H9 (cell line): ENCODE data around the gene HEPHL1. TPM values are rescaled to one million over a fixed set of nuclear protein-coding genes. Genes with fewer than 3 reads are reported as not detected.

ENCODE experiments used
- DNase-seq: peaks from one replicate; pipeline ENCODE4 v3.0.0-alpha.2; 2017
- H2AFZ ChIP-seq: one replicate; pipeline ENCODE4 v1.6.1; 2013; ENCODE audit warnings: mild to moderate bottlenecking, low read length, control low read depth, moderate library complexity
- H2AK5ac ChIP-seq: 2 replicates; pipeline ENCODE4 v1.6.1; 2013; ENCODE audit warnings: low read length, control low read depth, mixed read lengths; ENCODE audit not compliant: insufficient read length
- H2BK120ac ChIP-seq: one replicate; pipeline ENCODE4 v1.6.1; 2013; ENCODE audit warnings: low read depth, mild to moderate bottlenecking, low read length, control low read depth, inconsistent platforms; ENCODE audit not compliant: poor library complexity, severe bottlenecking
- H2BK12ac ChIP-seq: 2 replicates; pipeline ENCODE4 v1.6.1; 2013; ENCODE audit warnings: low read length, control low read depth, mixed read lengths, low read depth; ENCODE audit not compliant: insufficient read length
- H2BK15ac ChIP-seq: 2 replicates; pipeline ENCODE4 v1.6.1; 2013; ENCODE audit warnings: low read depth, low read length, control low read depth
- H2BK20ac ChIP-seq: one replicate; pipeline ENCODE4 v1.6.1; 2013; ENCODE audit warnings: low read depth, mild to moderate bottlenecking, low read length, control low read depth, inconsistent platforms; ENCODE audit not compliant: poor library complexity, severe bottlenecking
- H2BK5ac ChIP-seq: 2 replicates; pipeline ENCODE4 v1.6.1; 2013; ENCODE audit warnings: low read length, control low read depth, mixed read lengths; ENCODE audit not compliant: insufficient read length
- H3K14ac ChIP-seq: 2 replicates; pipeline ENCODE4 v1.6.1; 2013; ENCODE audit warnings: low read length, control low read depth; ENCODE audit not compliant: insufficient read depth
- H3K18ac ChIP-seq: 2 replicates; pipeline ENCODE4 v1.6.1; 2013; ENCODE audit warnings: low read depth, mild to moderate bottlenecking, mixed read lengths, low read length, control low read depth; ENCODE audit not compliant: insufficient read length
- H3K23ac ChIP-seq: 2 replicates; pipeline ENCODE4 v1.6.1; 2013; ENCODE audit warnings: low read length, control low read depth, mixed read lengths, low read depth; ENCODE audit not compliant: insufficient read length
- H3K23me2 ChIP-seq: 2 replicates; pipeline ENCODE4 v1.6.1; 2013; ENCODE audit warnings: low read depth, mild to moderate bottlenecking, mixed read lengths, low read length, control low read depth; ENCODE audit not compliant: insufficient read length, poor library complexity, severe bottlenecking
- H3K27ac ChIP-seq: 2 replicates; pipeline ENCODE4 v1.5.1; 2013; ENCODE audit warnings: low read length, control low read depth, mixed read lengths, low read depth; ENCODE audit not compliant: insufficient read length
- H3K27me3 ChIP-seq: 2 replicates; pipeline ENCODE4 v1.6.1; 2013; ENCODE audit warnings: low read length, control low read depth, inconsistent platforms; ENCODE audit not compliant: insufficient read depth
- H3K4ac ChIP-seq: 2 replicates; pipeline ENCODE4 v1.6.1; 2013; ENCODE audit warnings: low read depth, mild to moderate bottlenecking, control low read depth, inconsistent platforms, low read length, moderate library complexity
- H3K4me1 ChIP-seq: 2 replicates; pipeline ENCODE4 v1.6.1; 2013; ENCODE audit warnings: low read length, control low read depth, inconsistent platforms; ENCODE audit not compliant: insufficient read depth
- H3K4me2 ChIP-seq: 2 replicates; pipeline ENCODE4 v1.6.1; 2013; ENCODE audit warnings: low read length, control low read depth, mixed read lengths; ENCODE audit not compliant: insufficient read length, insufficient read depth
- H3K56ac ChIP-seq: 2 replicates; pipeline ENCODE4 v1.6.1; 2013; ENCODE audit warnings: low read depth, mild to moderate bottlenecking, mixed read lengths, low read length, control low read depth; ENCODE audit not compliant: insufficient read length
- H3K79me1 ChIP-seq: 2 replicates; pipeline ENCODE4 v1.6.1; 2013; ENCODE audit warnings: low read depth, mild to moderate bottlenecking, moderate library complexity, low read length, control low read depth, inconsistent platforms; ENCODE audit not compliant: insufficient read depth, poor library complexity, severe bottlenecking
- H3K79me2 ChIP-seq: 2 replicates; pipeline ENCODE4 v1.6.1; 2013; ENCODE audit warnings: low read length, control low read depth, inconsistent platforms; ENCODE audit not compliant: insufficient read depth
- H3K9ac ChIP-seq: 2 replicates; pipeline ENCODE4 v1.6.1; 2013; ENCODE audit warnings: low read length, control low read depth, mixed read lengths; ENCODE audit not compliant: insufficient read length; ENCODE audit errors: extremely low read depth
- H3K9me3 ChIP-seq: one replicate; pipeline ENCODE4 v1.6.1; 2013; ENCODE audit warnings: low read depth, low read length, inconsistent platforms; ENCODE audit not compliant: control insufficient read depth
- H3T11ph ChIP-seq: one replicate; pipeline ENCODE4 v1.6.1; 2013; ENCODE audit warnings: mild to moderate bottlenecking, low read length, control low read depth, inconsistent platforms
- H4K20me1 ChIP-seq: one replicate; pipeline ENCODE4 v1.6.1; 2013; ENCODE audit not compliant: control insufficient read depth, insufficient read length, insufficient read depth
- H4K5ac ChIP-seq: 2 replicates; pipeline ENCODE4 v1.6.1; 2013; ENCODE audit warnings: low read depth, mild to moderate bottlenecking, mixed read lengths, low read length, control low read depth; ENCODE audit not compliant: insufficient read length
- H4K8ac ChIP-seq: replicated peaks from 2 replicates; pipeline ENCODE4 v1.6.1; 2013; ENCODE audit warnings: low read length, control low read depth, mixed read lengths, low read depth; ENCODE audit not compliant: insufficient read length
- H4K91ac ChIP-seq: 2 replicates; pipeline ENCODE4 v1.6.1; 2013; ENCODE audit warnings: low read depth, mild to moderate bottlenecking, moderate library complexity, mixed read lengths, low read length, control low read depth; ENCODE audit not compliant: insufficient read length
- H3K27ac Mint-ChIP-seq, 3 experiments: 2 replicates in 2 of 3; 3 replicates in 1 of 3; pipeline ENCODE4 v1.8.0; 2020 to 2021; ENCODE audit warnings: mixed read lengths in 3 of 3, mild to moderate bottlenecking in 1 of 3, moderate library complexity in 1 of 3
- H3K27me3 Mint-ChIP-seq: 2 replicates; pipeline ENCODE4 v1.8.0; 2021; ENCODE audit warnings: low read depth, mild to moderate bottlenecking, moderate library complexity, mixed read lengths
- H3K36me3 Mint-ChIP-seq, 3 experiments: 2 replicates in 2 of 3; 3 replicates in 1 of 3; pipeline ENCODE4 v1.8.0; 2020 to 2021; ENCODE audit warnings: low read depth in 3 of 3, mixed read lengths in 3 of 3; ENCODE audit not compliant: insufficient read depth in 1 of 3
- H3K4me1 Mint-ChIP-seq, 2 experiments: 2 replicates each; pipeline ENCODE4 v1.8.0; 2020; ENCODE audit warnings: mixed read lengths in 2 of 2
- H3K4me3 Mint-ChIP-seq, 2 experiments: 2 replicates in 1 of 2; 3 replicates in 1 of 2; pipeline ENCODE4 v1.8.0; 2020 to 2021; ENCODE audit warnings: mild to moderate bottlenecking in 2 of 2, mixed read lengths in 2 of 2, moderate library complexity in 1 of 2
- H3K9me3 Mint-ChIP-seq, 2 experiments: 2 replicates in 1 of 2; 3 replicates in 1 of 2; pipeline ENCODE4 v1.8.0; 2020; ENCODE audit warnings: mild to moderate bottlenecking in 2 of 2, mixed read lengths in 2 of 2, moderate library complexity in 1 of 2
- total RNA-seq: library from RNA; stranded (reverse); gene quantifications from 2 replicates; pipeline ENCODE4 v1.2.1, GENCODE V29; 2021
- TF ChIP-seq, protein P1 (sequence below): fragments of 200-600 bp; sonication (generic); conservative IDR thresholded peaks from 3 replicates; pipeline ENCODE4 v1.8.0; 2021; ENCODE audit warnings: antibody characterized with exemption, mild to moderate bottlenecking

Gene HEPHL1
- total RNA-seq, 1 experiment from 2014 or later, result not detected

DNA sequence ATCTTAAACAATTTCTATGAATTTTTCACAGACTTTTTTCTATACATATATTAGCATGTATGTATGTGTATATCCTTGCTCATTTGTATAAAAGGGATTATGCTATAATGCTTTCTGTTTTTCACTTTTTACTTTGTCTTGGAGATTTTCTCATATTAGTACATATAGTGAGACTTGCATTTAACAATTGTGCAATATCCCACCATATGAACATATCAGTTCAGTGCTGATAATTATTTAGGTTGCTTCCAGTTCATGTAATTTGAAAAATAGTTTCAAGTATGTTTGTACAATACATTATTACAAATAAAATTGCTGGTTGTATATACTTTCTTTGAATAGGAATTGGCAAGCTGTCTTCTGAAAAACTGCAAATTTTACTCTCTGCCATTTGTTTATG, 37.9 kb downstream of the HEPHL1 start:
- H2BK5ac ChIP-seq, result no peak overlapping the region
- H2BK120ac ChIP-seq, result no peak overlapping the region
- no peak overlapping the region for H4K5ac ChIP-seq
- H3K36me3 Mint-ChIP-seq, result no peaks in the 10 kb centered on the region
- no peak overlapping the region for H3K27ac ChIP-seq
- H3K79me2 ChIP-seq, result no peaks in the 10 kb centered on the region
- H3T11ph ChIP-seq, result no peak overlapping the region
- H3K18ac ChIP-seq, result no peak overlapping the region
- H3K79me1 ChIP-seq, result no peaks in the 10 kb centered on the region
- H2BK20ac ChIP-seq, result no peak overlapping the region
- H4K20me1 ChIP-seq, result no peaks in the 10 kb centered on the region
- no peak overlapping the region for H2BK15ac ChIP-seq
- TF ChIP-seq, protein P1, sequence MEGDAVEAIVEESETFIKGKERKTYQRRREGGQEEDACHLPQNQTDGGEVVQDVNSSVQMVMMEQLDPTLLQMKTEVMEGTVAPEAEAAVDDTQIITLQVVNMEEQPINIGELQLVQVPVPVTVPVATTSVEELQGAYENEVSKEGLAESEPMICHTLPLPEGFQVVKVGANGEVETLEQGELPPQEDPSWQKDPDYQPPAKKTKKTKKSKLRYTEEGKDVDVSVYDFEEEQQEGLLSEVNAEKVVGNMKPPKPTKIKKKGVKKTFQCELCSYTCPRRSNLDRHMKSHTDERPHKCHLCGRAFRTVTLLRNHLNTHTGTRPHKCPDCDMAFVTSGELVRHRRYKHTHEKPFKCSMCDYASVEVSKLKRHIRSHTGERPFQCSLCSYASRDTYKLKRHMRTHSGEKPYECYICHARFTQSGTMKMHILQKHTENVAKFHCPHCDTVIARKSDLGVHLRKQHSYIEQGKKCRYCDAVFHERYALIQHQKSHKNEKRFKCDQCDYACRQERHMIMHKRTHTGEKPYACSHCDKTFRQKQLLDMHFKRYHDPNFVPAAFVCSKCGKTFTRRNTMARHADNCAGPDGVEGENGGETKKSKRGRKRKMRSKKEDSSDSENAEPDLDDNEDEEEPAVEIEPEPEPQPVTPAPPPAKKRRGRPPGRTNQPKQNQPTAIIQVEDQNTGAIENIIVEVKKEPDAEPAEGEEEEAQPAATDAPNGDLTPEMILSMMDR, result no peak
- H3K23ac ChIP-seq, result no peak overlapping the region
- DNase-seq, result no peak
- H2AFZ ChIP-seq, result no peak overlapping the region
- H3K4ac ChIP-seq, result no peak overlapping the region
- no peaks in the 10 kb centered on the region for H3K23me2 ChIP-seq
- no peak overlapping the region for H3K27ac Mint-ChIP-seq
- no peaks in the 10 kb centered on the region; a peak in 1 of 5 replicates for H3K9me3 Mint-ChIP-seq
- H3K4me1 ChIP-seq, result no peaks in the 10 kb centered on the region
- H2AK5ac ChIP-seq, result no peak overlapping the region
- no peak overlapping the region for H3K9ac ChIP-seq
- peaks cover 4% of the 10 kb centered on the region for H3K27me3 Mint-ChIP-seq
- no peak overlapping the region for H3K56ac ChIP-seq
- no peak overlapping the region for H3K14ac ChIP-seq
- H4K8ac ChIP-seq, result no peak overlapping the region
- H3K4me2 ChIP-seq, result no peak overlapping the region
- H3K4me1 Mint-ChIP-seq, result no peaks in the 10 kb centered on the region
- no peak overlapping the region for H4K91ac ChIP-seq
- no peak overlapping the region for H2BK12ac ChIP-seq
- no peaks in the 10 kb centered on the region for H3K9me3 ChIP-seq
- H3K27me3 ChIP-seq, result no peaks in the 10 kb centered on the region
- H3K4me3 Mint-ChIP-seq, result no peak overlapping the region
